GM12865 (cell line): Measurements from ENCODE around the gene VILL.

Experiments
- DNase-seq: peaks from one replicate; pipeline ENCODE4 v3.0.0; 2010; ENCODE audit warnings: low read depth
- H3K4me3 ChIP-seq: 2 replicates; pipeline ENCODE4 v1.5.1; 2011; ENCODE audit warnings: mild to moderate bottlenecking, low read depth, low read length, control low read depth
- TF ChIP-seq, protein P1 (sequence below): IDR thresholded peaks from 2 replicates; pipeline ENCODE4 v1.5.1; 2011; ENCODE audit warnings: low read length, control low read depth, low read depth, inconsistent platforms; ENCODE audit not compliant: insufficient read depth; ENCODE audit errors: missing control alignments

The VILL gene

DNA sequence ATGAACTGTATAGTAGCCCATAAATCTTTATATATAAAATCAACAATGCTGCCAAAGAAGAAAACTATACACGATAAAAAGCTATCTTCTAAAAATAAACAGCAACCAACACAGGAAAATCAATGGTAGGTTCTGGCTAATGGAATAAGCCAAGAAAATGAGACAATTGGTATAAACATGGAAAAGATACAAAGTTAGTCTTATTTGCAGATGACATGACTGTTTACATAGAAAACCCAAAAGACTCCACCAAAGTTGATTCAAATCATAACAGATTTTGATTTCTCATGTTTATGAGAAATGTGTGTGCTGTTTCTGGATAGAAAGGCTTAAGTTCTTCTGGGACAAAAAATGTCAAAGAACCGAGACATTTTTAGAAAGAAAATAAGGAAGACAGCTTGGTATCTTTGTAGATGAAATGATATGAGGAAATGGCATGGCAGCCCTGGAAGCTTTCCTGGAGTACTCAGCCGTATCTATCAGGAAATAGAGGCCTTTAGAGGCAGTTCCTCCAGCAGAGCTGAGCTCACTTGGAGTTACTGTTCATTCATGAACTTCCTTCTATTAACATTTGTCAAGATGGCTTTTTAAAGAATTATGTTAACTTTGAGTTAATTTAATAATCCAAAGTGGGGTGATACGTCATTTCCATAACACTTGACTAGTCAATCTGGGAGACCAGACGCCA is 36.7 kb upstream of the VILL start:
- TF ChIP-seq, protein P1, sequence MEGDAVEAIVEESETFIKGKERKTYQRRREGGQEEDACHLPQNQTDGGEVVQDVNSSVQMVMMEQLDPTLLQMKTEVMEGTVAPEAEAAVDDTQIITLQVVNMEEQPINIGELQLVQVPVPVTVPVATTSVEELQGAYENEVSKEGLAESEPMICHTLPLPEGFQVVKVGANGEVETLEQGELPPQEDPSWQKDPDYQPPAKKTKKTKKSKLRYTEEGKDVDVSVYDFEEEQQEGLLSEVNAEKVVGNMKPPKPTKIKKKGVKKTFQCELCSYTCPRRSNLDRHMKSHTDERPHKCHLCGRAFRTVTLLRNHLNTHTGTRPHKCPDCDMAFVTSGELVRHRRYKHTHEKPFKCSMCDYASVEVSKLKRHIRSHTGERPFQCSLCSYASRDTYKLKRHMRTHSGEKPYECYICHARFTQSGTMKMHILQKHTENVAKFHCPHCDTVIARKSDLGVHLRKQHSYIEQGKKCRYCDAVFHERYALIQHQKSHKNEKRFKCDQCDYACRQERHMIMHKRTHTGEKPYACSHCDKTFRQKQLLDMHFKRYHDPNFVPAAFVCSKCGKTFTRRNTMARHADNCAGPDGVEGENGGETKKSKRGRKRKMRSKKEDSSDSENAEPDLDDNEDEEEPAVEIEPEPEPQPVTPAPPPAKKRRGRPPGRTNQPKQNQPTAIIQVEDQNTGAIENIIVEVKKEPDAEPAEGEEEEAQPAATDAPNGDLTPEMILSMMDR = no peak
- H3K4me3 ChIP-seq = no peak overlapping the region
- no peak for DNase-seq

DNA sequence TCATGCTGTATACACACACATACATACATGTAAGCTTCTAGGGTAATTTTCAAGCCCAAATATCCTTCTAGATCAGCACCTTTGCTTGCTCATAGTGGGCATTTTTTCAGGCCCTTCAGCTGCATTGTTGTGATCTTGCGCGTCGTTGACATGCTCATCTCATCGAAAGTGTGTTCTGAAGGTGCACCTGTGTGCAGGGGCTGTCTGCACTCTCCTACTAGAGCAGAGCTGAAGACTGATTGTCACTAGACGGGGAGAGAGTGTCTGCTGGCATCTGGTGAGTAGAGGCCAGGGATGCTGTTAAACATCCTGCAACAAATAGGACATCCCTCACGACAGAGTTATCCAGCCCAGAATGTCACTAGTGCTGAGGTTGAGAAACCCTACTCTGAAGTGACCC is 35.7 kb upstream of the VILL start:
- no peak overlapping the region for H3K4me3 ChIP-seq
- DNase-seq = no peak
- TF ChIP-seq, protein P1 = no peak

DNA sequence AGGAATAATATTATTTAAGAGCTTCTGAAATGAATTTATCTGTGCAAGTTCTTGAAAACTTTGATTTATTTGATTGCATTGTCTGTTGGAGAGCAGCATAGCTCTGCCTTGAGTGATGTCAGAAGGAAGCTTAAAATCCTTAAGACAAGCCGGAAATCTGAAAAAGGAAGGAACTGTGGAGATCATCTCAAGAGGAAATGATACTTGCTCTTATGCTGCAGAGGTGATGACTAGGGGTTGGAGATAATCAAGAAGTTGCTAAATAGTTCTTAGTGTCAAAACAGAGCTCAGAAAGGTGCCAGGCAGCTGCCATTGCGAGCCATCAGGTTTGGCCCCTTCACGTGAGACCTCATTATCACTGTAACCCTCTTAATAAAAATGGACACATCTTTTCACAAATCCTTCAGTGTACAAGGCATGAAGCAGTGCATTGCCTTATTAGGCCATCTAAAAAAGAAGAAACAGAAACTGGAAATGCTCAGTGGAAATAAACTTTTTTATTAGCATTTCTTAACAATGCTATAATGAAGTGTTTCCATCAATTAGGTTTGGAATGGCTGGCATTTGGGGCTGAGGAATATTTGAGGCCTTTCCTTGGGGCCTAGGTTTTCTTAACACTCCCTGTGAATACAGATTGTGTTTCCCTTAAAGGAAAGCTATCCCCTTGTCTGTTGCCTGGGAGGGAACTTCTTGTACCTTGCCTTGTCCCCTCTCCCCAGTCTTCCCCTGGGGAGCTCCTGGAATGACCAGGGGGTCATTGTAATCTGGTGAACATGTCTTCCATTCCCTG is 34.5 kb upstream of the VILL start:
- peak; percentile 7 for DNase-seq
- TF ChIP-seq, protein P1 = no peak
- no peak overlapping the region for H3K4me3 ChIP-seq

DNA sequence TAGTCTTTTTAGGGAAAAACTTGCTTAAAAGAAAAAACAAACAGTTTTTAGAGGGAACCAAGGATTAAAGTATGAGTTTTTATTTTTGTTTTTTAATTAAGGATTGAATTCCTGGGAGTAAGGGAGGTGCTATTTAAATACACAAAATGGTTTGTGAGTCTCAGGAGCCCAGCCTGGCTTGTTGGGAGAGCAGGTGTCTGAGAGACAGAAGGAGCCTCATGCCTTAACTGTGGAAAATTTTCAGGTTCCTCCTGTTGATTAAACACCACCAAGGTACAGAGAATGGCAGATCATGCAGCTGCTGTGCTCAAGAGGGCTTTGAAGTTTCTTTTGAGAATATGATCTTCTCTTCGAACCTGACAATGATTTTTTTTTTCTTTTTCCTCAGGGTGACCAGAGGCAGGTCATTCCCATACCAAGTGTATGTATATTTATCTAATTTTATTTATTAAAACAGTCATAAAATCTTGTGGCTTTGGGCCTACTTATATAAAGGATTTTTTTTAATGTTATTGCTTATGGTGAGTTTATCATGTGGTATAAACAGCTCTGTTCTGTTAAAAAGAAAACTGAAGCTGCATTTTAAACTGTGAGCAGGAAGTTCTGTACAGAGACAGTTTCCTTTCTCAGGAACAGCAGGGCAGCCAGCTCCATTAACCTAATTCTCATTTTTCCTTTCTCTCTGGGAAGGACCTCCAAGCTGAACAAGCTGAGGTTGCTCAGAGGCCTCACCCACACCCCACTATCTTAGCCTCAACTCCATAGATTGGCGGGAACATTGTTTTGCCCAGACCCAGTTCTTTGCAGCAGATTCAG is 33.7 kb upstream of the VILL start:
- TF ChIP-seq, protein P1 = no peak
- peak; percentile 23 for DNase-seq

DNA sequence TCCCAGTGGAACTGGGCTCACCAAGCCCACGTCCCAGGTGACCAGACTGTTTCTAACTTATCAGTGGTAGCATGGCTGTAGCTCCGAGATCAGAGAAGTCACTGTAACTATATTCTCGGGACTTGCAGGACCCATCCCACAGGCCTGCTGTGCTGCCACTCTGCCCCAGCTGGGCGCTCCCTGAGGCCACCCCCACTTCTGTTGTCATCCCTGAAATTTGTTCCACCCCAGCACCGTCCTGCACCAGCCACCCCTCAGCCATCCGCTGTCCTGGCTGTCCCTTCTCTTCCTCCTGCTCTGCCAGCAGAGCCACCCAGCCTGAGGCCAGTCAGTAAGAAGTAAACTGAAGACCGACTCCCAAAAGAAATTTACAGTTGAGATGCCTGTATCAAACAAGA is 33.0 kb upstream of the VILL start:
- DNase-seq = no peak
- H3K4me3 ChIP-seq = no peak overlapping the region
- TF ChIP-seq, protein P1 = no peak

More for the DNA sequence above, 33.7 kb upstream of the VILL start:
- H3K4me3 ChIP-seq = no peak overlapping the region

DNA sequence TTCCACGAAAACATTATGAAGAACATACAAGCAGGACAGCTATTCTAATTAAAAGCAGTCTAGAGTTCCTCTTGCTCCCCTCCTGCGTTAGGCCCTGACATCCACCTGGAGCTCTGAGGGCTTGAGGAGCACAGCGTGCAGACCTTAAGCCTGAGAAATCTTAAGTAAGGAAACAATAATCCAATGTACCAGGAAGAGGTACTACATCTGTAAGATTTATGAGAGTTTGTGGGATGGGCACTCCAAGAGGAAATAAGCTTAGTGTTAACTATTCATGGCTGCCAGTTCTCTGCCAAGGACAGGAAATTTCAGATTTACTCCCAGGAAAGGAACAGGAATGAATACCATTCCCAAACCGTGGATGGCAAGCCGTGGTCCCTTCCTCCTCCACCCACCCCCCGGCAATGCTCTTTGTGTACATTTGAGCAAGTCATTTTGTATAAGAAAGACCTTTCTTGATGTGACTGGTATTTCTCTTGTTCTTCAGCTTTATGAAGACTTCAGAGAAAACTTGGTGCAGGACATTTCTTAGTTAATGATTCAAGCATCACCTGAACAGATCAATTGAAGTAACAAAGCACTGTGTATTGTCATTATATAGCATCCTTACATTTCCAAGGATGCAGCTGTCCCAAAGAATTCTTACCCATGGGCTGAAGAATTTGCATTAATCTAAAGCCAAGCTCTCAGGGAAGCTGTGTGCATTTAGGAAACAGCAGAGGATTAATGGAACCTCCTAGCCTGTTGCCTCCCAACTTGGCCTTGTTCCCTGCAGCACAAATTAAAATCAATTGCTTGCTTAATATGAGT is 28.8 kb upstream of the VILL start:
- H3K4me3 ChIP-seq = no peak overlapping the region
- DNase-seq = no peak
- TF ChIP-seq, protein P1 = no peak
